Sigmoid colon (tissue), 7 donors: ENCODE measurements around the gene SPIRE1. TPM values are rescaled to one million over a fixed set of nuclear protein-coding genes. Genes with fewer than 3 reads are reported as not detected.

Experiments
- DNase-seq: peaks from one replicate; pipeline ENCODE4 v3.0.0-alpha.2; 2019
- H3K27ac ChIP-seq, 4 donors: fragments of 200-600 bp; sonication (generic); one replicate each; pipeline ENCODE4 v1.5.1; 2016 to 2019; ENCODE audit warnings: mild to moderate bottlenecking in 1 of 4
- H3K27me3 ChIP-seq, 3 donors: fragments of 200-600 bp; sonication (generic); one replicate each; pipeline ENCODE4 v1.5.1; 2019; ENCODE audit warnings: mild to moderate bottlenecking in 1 of 3
- H3K36me3 ChIP-seq, 4 donors: fragments of 200-600 bp; sonication (generic); one replicate each; pipeline ENCODE4 v1.5.1; 2016 to 2019
- H3K4me1 ChIP-seq, 4 donors: fragments of 200-600 bp; sonication (generic); one replicate each; pipeline ENCODE4 v1.5.1; 2017 to 2019
- H3K4me3 ChIP-seq, 4 donors: fragments of 200-600 bp; sonication (generic); one replicate each; pipeline ENCODE4 v1.5.1; 2017 to 2019; ENCODE audit warnings: mild to moderate bottlenecking in 2 of 4, moderate library complexity in 1 of 4
- H3K9me3 ChIP-seq, 4 donors: fragments of 200-600 bp in 3 of 4; sonication (generic) in 3 of 4; one replicate each; pipeline versions ENCODE4 v1.5.1 to v1.6.1; 2013 to 2019
- CTCF ChIP-seq, 4 experiments: fragments of 450-650 bp in 3 of 4; fragments of 200-600 bp in 1 of 4; IDR thresholded peaks; one replicate each; pipeline ENCODE4 v1.5.1; 2016 to 2019; ENCODE audit warnings: antibody characterized with exemption in 4 of 4, mild to moderate bottlenecking in 3 of 4, moderate library complexity in 2 of 4
- EP300 ChIP-seq, 4 donors: sonication (generic); formaldehyde crosslinking; IDR thresholded peaks; one replicate each; pipeline ENCODE4 v1.6.1; 2017; ENCODE audit warnings: antibody characterized with exemption in 4 of 4
- POLR2A ChIP-seq, 2 donors: fragments of 450-650 bp; IDR thresholded peaks; one replicate each; pipeline ENCODE4 v1.6.1; 2016; ENCODE audit warnings: antibody characterized with exemption in 2 of 2, mild to moderate bottlenecking in 2 of 2, moderate library complexity in 2 of 2
- POLR2AphosphoS5 ChIP-seq, 4 donors: sonication (generic); formaldehyde crosslinking; IDR thresholded peaks; one replicate each; pipeline ENCODE4 v1.6.1; 2017; ENCODE audit warnings: antibody characterized with exemption in 4 of 4
- WGBS, 2 donors: extraction: QIAGEN DNeasy Blood & Tissue Kit; methylation state at CpG; one replicate each; pipeline ENCODE4 v1.1.7; 2013; 5-methylcytosine and 5-hydroxymethylcytosine counted together
- intact Hi-C: fragments of 100-400 bp; cut with DNase I; formaldehyde crosslinking; loops from one replicate; pipeline ENCODE4 v1.15.1; 2023
- polyA plus RNA-seq, 3 donors: library from polyadenylated mRNA; stranded (reverse); fragments of 200-250 nt; gene quantifications; one replicate each; pipeline ENCODE4 v1.2.3, GENCODE V29; 2013
- total RNA-seq, 4 donors: library from RNA; depleted of rRNA; stranded (reverse); fragments of >200 nt; gene quantifications; one replicate each; pipeline ENCODE4 v1.1.0, GENCODE V29; 2016
- donor health status: healthy with polysubstance abuse.
- donor health status: Bipolar disorder and iron deficiency.
- donor health status: healthy.

Gene SPIRE1
- total and polyA plus RNA-seq, 7 donors: 2.1 to 31.6 (median 22.7) TPM

- Histone ChIP-seq H3K4me3 (no peak overlapping the region), H3K27me3 (no peaks in the 10 kb centered on the region), H3K27ac (no peak overlapping the region), H3K9me3 (no peaks in the 10 kb centered on the region), H3K36me3 (peaks cover 0 to 22% (median 0%) of the 10 kb centered on the region in 4 donors), H3K4me1 (no peaks in the 10 kb centered on the region)
- intact Hi-C loops: no loop called here
- DNase-seq: no peak
- no peak for TF ChIP-seq POLR2A (IDR thresholded peaks at IDR 0.05)
- no peak for TF ChIP-seq POLR2AphosphoS5 (IDR thresholded peaks at IDR 0.05)
- no peak for TF ChIP-seq CTCF (IDR thresholded peaks at IDR 0.05)
- no peak for TF ChIP-seq EP300 (IDR thresholded peaks at IDR 0.05)
- 81 to 92% methylated on average over 3 of the region's 3 CpGs for WGBS, 2 donors
These were observed 178.4 kb downstream of the SPIRE1 start for GRCh38 chr18:12479536-12479935.

GRCh38 chr18:12478269-12479047, 179.4 kb downstream of the SPIRE1 start:
- H3K36me3 ChIP-seq: peaks cover 0 to 30% (median 0%) of the 10 kb centered on the region in 4 donors
- TF ChIP-seq POLR2A (IDR thresholded peaks at IDR 0.05) (no peak), EP300 (IDR thresholded peaks at IDR 0.05) (no peak), POLR2AphosphoS5 (IDR thresholded peaks at IDR 0.05) (no peak), CTCF (IDR thresholded peaks at IDR 0.05) (no peak)
- DNase-seq: no peak
- intact Hi-C loops: no loop called here
- no peaks in the 10 kb centered on the region for H3K9me3 ChIP-seq
- WGBS, 2 donors: 91 to 95% methylated on average over 12 of the region's 12 CpGs
- no peaks in the 10 kb centered on the region for H3K27me3 ChIP-seq
- no peak overlapping the region for H3K4me3 ChIP-seq
- H3K27ac ChIP-seq: no peak overlapping the region
- H3K4me1 ChIP-seq: no peaks in the 10 kb centered on the region

DNA sequence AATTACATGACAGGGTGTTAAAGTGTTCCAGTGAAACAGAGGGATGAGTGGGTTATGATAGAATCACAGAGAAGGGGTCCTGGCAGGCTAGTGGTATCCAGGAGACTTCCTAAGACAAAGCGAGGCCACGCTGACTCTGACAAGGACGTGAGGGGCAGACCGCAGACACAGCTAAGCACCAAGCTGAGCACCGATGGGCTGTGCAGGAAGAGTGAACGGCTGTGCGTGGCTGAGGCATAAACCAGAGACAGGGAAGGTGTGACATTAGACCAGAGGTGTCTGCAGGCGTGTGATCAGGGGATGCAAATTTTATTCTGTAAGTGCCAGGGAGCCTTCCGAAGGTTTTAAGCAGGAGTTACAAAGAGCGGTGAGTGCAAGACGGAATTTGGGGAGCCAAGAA, 180.3 kb downstream of the SPIRE1 start:
- Histone ChIP-seq H3K9me3 (no peaks in the 10 kb centered on the region), H3K27me3 (no peaks in the 10 kb centered on the region), H3K4me3 (no peak overlapping the region), H3K27ac (no peak overlapping the region), H3K4me1 (no peaks in the 10 kb centered on the region), H3K36me3 (peaks cover 0 to 30% (median 0%) of the 10 kb centered on the region in 4 donors)
- no peak for TF ChIP-seq POLR2A (IDR thresholded peaks at IDR 0.05)
- TF ChIP-seq EP300 (IDR thresholded peaks at IDR 0.05): no peak
- no peak for TF ChIP-seq CTCF (IDR thresholded peaks at IDR 0.05)
- no peak for TF ChIP-seq POLR2AphosphoS5 (IDR thresholded peaks at IDR 0.05)
- DNase-seq: no peak
- 91 to 94% methylated on average over 11 of the region's 11 CpGs for WGBS, 2 donors
- intact Hi-C loops: no loop called here

DNA sequence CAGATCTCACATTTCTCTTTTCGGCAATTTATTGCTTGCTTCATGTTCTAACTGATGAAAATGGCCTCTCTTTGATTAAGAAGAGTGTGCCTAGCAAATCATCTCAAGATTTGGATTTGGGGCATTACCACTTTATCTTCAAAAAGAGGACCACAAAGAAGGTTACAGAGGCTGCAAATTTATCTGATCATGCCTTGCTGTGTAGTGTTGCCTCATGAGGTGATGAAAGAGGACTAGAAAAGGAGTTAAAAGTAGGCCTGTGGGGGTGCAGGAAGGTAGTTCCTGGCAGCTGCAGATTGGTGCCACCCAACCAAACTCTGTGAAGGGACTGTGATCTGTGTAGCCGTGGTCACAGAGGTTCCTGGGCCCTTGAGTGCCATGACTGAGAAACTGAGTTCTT, 181.0 kb downstream of the SPIRE1 start:
- no peaks in the 10 kb centered on the region for H3K4me1 ChIP-seq
- H3K4me3 ChIP-seq: no peak overlapping the region
- H3K9me3 ChIP-seq: no peaks in the 10 kb centered on the region
- WGBS, 2 donors: 84 to 89% methylated on average over 2 of the region's 2 CpGs
- TF ChIP-seq POLR2AphosphoS5 (IDR thresholded peaks at IDR 0.05): no peak
- no peak for TF ChIP-seq POLR2A (IDR thresholded peaks at IDR 0.05)
- no peak for TF ChIP-seq CTCF (IDR thresholded peaks at IDR 0.05)
- TF ChIP-seq EP300 (IDR thresholded peaks at IDR 0.05): no peak
- peaks cover 0 to 30% (median 0%) of the 10 kb centered on the region in 4 donors for H3K36me3 ChIP-seq
- no peaks in the 10 kb centered on the region for H3K27me3 ChIP-seq
- no peak for DNase-seq
- no peak overlapping the region for H3K27ac ChIP-seq
- intact Hi-C loops: no loop called here
